Chondrocyte (in vitro differentiated cells): ENCODE results near the gene ZNF511. TPM values are rescaled to one million over a fixed set of nuclear protein-coding genes. Genes with fewer than 3 reads are reported as not detected.

Experiments
- DNase-seq: peaks from one replicate; pipeline ENCODE4 v3.0.0; 2021; ENCODE audit warnings: mixed read lengths, low spot score
- H3K27ac Mint-ChIP-seq: one replicate; pipeline ENCODE4 v1.8.0; 2021; ENCODE audit warnings: mild to moderate bottlenecking, moderate library complexity, mixed read lengths; ENCODE audit not compliant: unreplicated experiment
- H3K27me3 Mint-ChIP-seq: 2 replicates; pipeline ENCODE4 v1.8.0; 2021; ENCODE audit warnings: low read depth, mixed read lengths
- H3K36me3 Mint-ChIP-seq: 2 replicates; pipeline ENCODE4 v1.8.0; 2021; ENCODE audit warnings: low read depth, mixed read lengths
- H3K4me1 Mint-ChIP-seq: 2 replicates; pipeline ENCODE4 v1.8.0; 2021; ENCODE audit warnings: low read depth, mild to moderate bottlenecking, mixed read lengths
- H3K4me3 Mint-ChIP-seq: one replicate; pipeline ENCODE4 v1.8.0; 2021; ENCODE audit warnings: mild to moderate bottlenecking, moderate library complexity, mixed read lengths; ENCODE audit not compliant: unreplicated experiment
- H3K9me3 Mint-ChIP-seq: 2 replicates; pipeline ENCODE4 v1.8.0; 2021; ENCODE audit warnings: low read depth, mixed read lengths
- total RNA-seq: library from RNA; stranded (reverse); gene quantifications from 3 replicates; pipeline ENCODE4 v1.2.1, GENCODE V29; 2021
- TF ChIP-seq, protein P1 (sequence below): fragments of 200-600 bp; sonication (generic); IDR thresholded peaks from 2 replicates; pipeline ENCODE4 v1.5.0; 2021; ENCODE audit warnings: antibody characterized with exemption, mild to moderate bottlenecking, moderate library complexity

Gene ZNF511
- total RNA-seq, 1 donor from 2014 or later = 25.6 TPM

DNA sequence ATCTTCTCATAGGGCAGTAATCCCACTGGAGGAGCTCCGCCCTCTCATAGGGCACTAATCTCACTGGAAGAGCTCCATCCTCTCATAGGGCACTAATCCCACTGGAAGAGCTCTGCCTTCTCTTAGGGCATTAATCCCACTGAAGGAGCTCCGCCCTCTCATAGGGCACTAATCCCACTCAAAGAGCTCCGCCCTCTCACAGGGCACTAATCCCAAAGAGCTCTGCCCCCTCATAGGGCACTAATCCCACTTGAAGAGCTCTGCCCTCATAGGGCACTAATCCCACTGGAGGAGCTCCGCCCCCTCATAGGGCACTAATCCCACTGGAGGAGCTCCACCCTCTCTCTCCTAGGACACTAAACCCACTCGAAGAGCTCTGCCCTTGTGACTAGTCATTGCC, 52.5 kb downstream of the ZNF511 start:
- H3K4me3 Mint-ChIP-seq = no peak overlapping the region
- TF ChIP-seq, protein P1, sequence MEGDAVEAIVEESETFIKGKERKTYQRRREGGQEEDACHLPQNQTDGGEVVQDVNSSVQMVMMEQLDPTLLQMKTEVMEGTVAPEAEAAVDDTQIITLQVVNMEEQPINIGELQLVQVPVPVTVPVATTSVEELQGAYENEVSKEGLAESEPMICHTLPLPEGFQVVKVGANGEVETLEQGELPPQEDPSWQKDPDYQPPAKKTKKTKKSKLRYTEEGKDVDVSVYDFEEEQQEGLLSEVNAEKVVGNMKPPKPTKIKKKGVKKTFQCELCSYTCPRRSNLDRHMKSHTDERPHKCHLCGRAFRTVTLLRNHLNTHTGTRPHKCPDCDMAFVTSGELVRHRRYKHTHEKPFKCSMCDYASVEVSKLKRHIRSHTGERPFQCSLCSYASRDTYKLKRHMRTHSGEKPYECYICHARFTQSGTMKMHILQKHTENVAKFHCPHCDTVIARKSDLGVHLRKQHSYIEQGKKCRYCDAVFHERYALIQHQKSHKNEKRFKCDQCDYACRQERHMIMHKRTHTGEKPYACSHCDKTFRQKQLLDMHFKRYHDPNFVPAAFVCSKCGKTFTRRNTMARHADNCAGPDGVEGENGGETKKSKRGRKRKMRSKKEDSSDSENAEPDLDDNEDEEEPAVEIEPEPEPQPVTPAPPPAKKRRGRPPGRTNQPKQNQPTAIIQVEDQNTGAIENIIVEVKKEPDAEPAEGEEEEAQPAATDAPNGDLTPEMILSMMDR = no peak
- no peaks in the 10 kb centered on the region for H3K27me3 Mint-ChIP-seq
- no peak overlapping the region for H3K27ac Mint-ChIP-seq
- no peaks in the 10 kb centered on the region for H3K9me3 Mint-ChIP-seq
- no peak for DNase-seq
- H3K4me1 Mint-ChIP-seq = no peaks in the 10 kb centered on the region
- H3K36me3 Mint-ChIP-seq = peaks cover 19% of the 10 kb centered on the region

DNA sequence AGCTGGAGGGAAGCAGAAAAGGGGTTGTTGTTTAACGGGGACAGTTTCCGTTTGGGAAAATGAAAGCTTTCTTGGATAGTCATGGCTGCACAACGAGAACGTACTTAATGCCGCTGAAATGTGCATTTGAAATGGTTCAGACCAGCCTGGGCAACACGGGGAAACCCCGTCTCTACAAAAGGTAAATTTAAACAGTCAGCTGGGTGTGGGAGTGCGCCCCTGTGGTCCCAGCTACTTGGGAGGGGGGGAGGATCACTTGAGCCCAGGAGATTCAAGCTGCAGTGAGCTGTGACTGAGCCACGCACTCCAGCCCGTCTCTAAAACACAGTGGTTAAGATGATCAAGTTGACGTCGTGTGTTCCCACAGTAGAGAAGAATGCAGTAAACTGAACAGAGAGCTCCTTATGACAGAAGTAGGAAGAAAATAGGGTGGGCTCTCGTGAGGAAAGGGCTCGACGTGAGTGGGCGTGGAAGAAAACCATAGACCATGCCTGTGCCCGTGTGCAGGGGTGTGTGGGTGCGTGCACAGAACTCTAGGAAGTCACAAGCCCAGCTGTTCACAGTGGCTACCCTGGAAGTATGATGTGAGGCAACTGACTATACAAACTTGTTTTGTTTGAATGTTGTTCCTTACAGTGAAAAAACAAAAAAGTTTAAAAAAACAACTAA, 53.2 kb downstream of the ZNF511 start:
- Mint-ChIP-seq H3K4me3 (no peak overlapping the region), H3K27me3 (no peaks in the 10 kb centered on the region), H3K9me3 (no peaks in the 10 kb centered on the region), H3K27ac (no peak overlapping the region), H3K36me3 (peaks cover 19% of the 10 kb centered on the region), H3K4me1 (no peaks in the 10 kb centered on the region)
- no peak for DNase-seq
- TF ChIP-seq, protein P1 = no peak

Other genes with a start within 250 kb of the ZNF511 start
- gene ADGRA1, start 221.0 kb upstream of the ZNF511 start, total RNA-seq = not detected in 3 replicates
- 0.24 to 0.72 TPM (median 0.55 TPM) in 3 replicates for gene KNDC1, start 148.7 kb upstream of the ZNF511 start, total RNA-seq
- gene UTF1, start 78.7 kb upstream of the ZNF511 start, total RNA-seq = not detected in 3 replicates
- gene VENTX, start 71.1 kb upstream of the ZNF511 start, total RNA-seq = not detected in 3 replicates
- gene ADAM8, start 32.0 kb upstream of the ZNF511 start, total RNA-seq = 1.3 to 3.2 TPM (median 2.3 TPM) in 3 replicates
- 53.2 to 56.2 TPM (median 54.9 TPM) in 3 replicates for gene TUBGCP2, start within 50 bp of the ZNF511 start, total RNA-seq
- 7.3 to 13.5 TPM (median 8.9 TPM) in 3 replicates for gene CALY, start 28.0 kb downstream of the ZNF511 start, total RNA-seq
- not detected in 3 replicates for gene PRAP1, start 38.5 kb downstream of the ZNF511 start, total RNA-seq
- gene FUOM, start 49.1 kb downstream of the ZNF511 start, total RNA-seq = 29.9 to 34.4 TPM (median 32.2 TPM) in 3 replicates
- 57.6 to 67.8 TPM (median 58.9 TPM) in 3 replicates for gene ECHS1, start 64.4 kb downstream of the ZNF511 start, total RNA-seq
- gene PAOX, start 70.3 kb downstream of the ZNF511 start, total RNA-seq = 5.9 to 7.6 TPM (median 6.3 TPM) in 3 replicates
- gene MTG1, start 85.2 kb downstream of the ZNF511 start, total RNA-seq = 33.2 to 53.0 TPM (median 36.7 TPM) in 3 replicates
- 2.4 to 7.3 TPM (median 6.5 TPM) in 3 replicates for gene SPRN, start 115.7 kb downstream of the ZNF511 start, total RNA-seq
- gene SCART1, start 145.0 kb downstream of the ZNF511 start, total RNA-seq = 2.2 to 6.6 TPM (median 2.4 TPM) in 3 replicates
- 2.7 to 6.3 TPM (median 2.7 TPM) in 3 replicates for gene CYP2E1, start 218.4 kb downstream of the ZNF511 start, total RNA-seq